T-helper 17 cell (primary cell): ENCODE results near the gene SKOR1. TPM values are rescaled to one million over a fixed set of nuclear protein-coding genes. Genes with fewer than 3 reads are reported as not detected.

Source experiments
- ATAC-seq: fragments of 150-1000 bp; cut with Tn5 transposase; 2 replicates; pipeline ENCODE4 v1.10.0; 2021; ENCODE audit warnings: mild to moderate bottlenecking, moderate library complexity
- DNase-seq, 3 donors: peaks; one replicate each; pipeline versions ENCODE4 v3.0.0 to v3.0.0-alpha.2; 2020 to 2021
- H3K9me3 ChIP-seq: one replicate; pipeline ENCODE4 v1.7.0; 2013; ENCODE audit warnings: low read length, mild to moderate bottlenecking; ENCODE audit not compliant: control insufficient read depth, poor library complexity, severe bottlenecking
- H3K27ac Mint-ChIP-seq: one replicate; pipeline ENCODE4 v1.8.0; 2022; ENCODE audit warnings: mild to moderate bottlenecking, moderate library complexity, mixed read lengths
- H3K27me3 Mint-ChIP-seq: one replicate; pipeline ENCODE4 v1.8.0; 2022; ENCODE audit warnings: mixed read lengths
- H3K36me3 Mint-ChIP-seq: one replicate; pipeline ENCODE4 v1.8.0; 2022; ENCODE audit warnings: low read depth, mixed read lengths
- H3K4me1 Mint-ChIP-seq: one replicate; pipeline ENCODE4 v1.8.0; 2022; ENCODE audit warnings: mild to moderate bottlenecking, mixed read lengths
- H3K4me3 Mint-ChIP-seq: one replicate; pipeline ENCODE4 v1.8.0; 2022; ENCODE audit warnings: mild to moderate bottlenecking, moderate library complexity, mixed read lengths
- total RNA-seq, 4 donors: library from RNA in 2 of 4; stranded (reverse) in 2 of 4; gene quantifications; one replicate each; pipeline ENCODE4 v1.2.3 and lab custom pipeline; 2022 to 2026

Gene SKOR1
- total RNA-seq, 2 donors from 2014 or later = 2.2 to 2.7 TPM

DNA sequence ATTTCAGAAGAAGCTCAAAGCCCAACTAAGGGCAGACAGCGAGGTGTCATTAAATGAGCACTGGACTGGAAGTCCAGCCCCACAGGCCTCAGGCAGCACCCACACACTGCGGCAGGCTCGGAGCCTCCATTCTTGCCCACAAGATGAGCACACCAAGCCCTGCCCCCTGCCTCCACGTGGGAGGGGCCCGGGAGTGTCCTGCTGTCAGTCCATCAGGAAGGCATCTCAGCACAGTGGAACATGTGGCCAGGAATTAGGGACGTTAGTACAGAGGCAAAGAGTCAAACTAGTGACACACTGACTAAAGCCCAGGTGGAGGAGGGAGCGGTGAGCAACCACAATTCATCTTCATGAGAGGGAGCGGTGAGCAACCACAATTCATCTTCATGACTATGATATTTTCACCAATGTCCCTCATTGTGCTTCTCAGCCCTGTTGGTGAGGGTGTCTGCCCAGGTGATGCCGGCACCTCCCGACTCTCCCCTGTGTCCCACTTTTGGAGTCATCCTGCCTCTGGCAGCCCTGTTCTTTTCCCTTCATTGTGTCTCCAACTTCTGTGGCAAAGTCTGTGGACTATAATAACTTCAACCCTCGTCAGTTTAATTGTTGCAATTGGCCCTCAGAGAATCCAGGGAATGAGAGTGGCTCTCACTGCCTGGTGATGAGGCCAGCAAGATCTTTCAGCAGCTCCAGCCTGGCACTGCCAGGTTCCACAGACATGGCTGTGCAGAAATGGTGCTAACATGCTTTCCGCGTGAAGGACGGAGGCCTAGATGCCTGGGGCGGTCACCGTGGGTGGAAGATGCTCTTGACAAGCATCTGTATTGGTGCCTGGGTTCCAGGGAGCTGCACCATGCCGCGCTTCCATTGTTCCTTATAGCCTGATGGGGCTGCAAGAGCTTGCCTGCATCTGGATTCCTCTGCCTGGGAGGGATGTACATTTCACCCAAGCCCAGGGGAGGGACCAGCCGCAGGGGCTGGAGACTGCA is 23.1 kb upstream of the SKOR1 start:
- Mint-ChIP-seq H3K4me1 (peaks cover 2% of the 10 kb centered on the region), H3K27ac (no peak overlapping the region), H3K27me3 (no peaks in the 10 kb centered on the region), H3K36me3 (no peaks in the 10 kb centered on the region), H3K4me3 (no peak overlapping the region)
- H3K9me3 ChIP-seq = no peaks in the 10 kb centered on the region
- ATAC-seq (no peak), DNase-seq (no peak)

- no peak for ATAC-seq
- DNase-seq = no peak
- Mint-ChIP-seq H3K36me3 (peaks cover 4% of the 10 kb centered on the region), H3K27ac (no peak overlapping the region), H3K27me3 (no peaks in the 10 kb centered on the region), H3K4me1 (peaks cover 5% of the 10 kb centered on the region), H3K4me3 (no peak overlapping the region)
- no peaks in the 10 kb centered on the region for H3K9me3 ChIP-seq
These were observed 22.0 kb upstream of the SKOR1 start for GRCh38 chr15:67803299-67803698.

- H3K36me3 Mint-ChIP-seq = peaks cover 4% of the 10 kb centered on the region
- H3K4me3 Mint-ChIP-seq = no peak overlapping the region
- H3K27ac Mint-ChIP-seq = no peak overlapping the region
- no peaks in the 10 kb centered on the region for H3K9me3 ChIP-seq
- no peak for DNase-seq
- H3K4me1 Mint-ChIP-seq = peaks cover 5% of the 10 kb centered on the region
- no peak for ATAC-seq
- no peaks in the 10 kb centered on the region for H3K27me3 Mint-ChIP-seq
These were observed 21.1 kb upstream of the SKOR1 start for GRCh38 chr15:67803996-67804843.

GRCh38 chr15:67805008-67805665 is 20.2 kb upstream of the SKOR1 start:
- Mint-ChIP-seq H3K27ac (no peak overlapping the region), H3K4me1 (peaks cover 5% of the 10 kb centered on the region), H3K4me3 (no peak overlapping the region), H3K36me3 (peaks cover 4% of the 10 kb centered on the region), H3K27me3 (no peaks in the 10 kb centered on the region)
- H3K9me3 ChIP-seq = no peaks in the 10 kb centered on the region
- ATAC-seq = no peak
- no peak for DNase-seq

DNA sequence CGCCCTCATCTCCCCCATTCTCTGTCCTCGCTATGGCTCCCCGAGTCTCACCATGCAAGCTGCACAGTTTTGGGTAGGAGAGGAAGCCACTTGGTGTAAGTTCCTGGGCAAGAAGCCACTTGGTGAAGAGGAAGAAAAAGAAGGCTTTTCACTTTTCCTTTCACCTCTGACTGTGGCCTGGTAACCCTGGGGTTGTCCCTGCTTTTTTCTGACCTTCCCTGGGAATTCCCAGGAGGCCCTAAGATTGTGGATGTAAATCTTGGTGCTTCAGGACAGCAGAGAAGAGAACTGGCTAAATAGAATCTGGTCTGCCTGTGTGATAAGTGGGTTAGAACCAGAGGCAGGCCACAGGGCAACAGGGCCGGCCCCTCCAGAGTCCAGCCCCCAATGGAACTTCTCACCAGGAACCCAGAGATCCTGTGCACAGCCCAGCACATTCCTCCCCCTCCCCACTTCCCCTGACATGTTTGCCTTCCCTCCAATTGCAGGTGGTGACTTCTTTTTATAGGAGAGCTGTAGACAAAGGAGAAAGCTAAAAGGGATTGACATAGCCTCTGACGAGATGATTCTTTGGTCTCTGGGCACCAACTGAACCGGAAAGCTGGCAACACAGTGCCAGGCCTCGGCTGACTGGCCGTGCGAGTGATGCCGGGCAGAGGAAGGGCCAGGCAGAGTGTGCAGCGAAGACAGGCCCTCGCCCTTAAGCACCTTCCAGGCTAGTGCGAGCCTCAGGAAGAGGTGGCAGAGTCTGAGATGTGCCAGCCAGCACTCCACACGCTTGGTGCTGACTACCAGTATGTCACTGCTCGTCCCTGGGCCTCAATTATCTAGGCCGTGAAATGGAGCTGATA is 19.4 kb upstream of the SKOR1 start:
- no peak overlapping the region for H3K4me3 Mint-ChIP-seq
- no peak overlapping the region for H3K27ac Mint-ChIP-seq
- no peaks in the 10 kb centered on the region for H3K9me3 ChIP-seq
- peaks cover 4% of the 10 kb centered on the region for H3K36me3 Mint-ChIP-seq
- no peaks in the 10 kb centered on the region for H3K27me3 Mint-ChIP-seq
- DNase-seq = no peak
- H3K4me1 Mint-ChIP-seq = peaks cover 5% of the 10 kb centered on the region
- ATAC-seq = no peak

- DNase-seq = no peak
- Mint-ChIP-seq H3K27ac (no peak overlapping the region), H3K36me3 (peaks cover 4% of the 10 kb centered on the region), H3K4me1 (peaks cover 5% of the 10 kb centered on the region), H3K27me3 (no peaks in the 10 kb centered on the region), H3K4me3 (no peak overlapping the region)
- no peaks in the 10 kb centered on the region for H3K9me3 ChIP-seq
- no peak for ATAC-seq
These were observed 18.8 kb upstream of the SKOR1 start for GRCh38 chr15:67806536-67806935.

DNA sequence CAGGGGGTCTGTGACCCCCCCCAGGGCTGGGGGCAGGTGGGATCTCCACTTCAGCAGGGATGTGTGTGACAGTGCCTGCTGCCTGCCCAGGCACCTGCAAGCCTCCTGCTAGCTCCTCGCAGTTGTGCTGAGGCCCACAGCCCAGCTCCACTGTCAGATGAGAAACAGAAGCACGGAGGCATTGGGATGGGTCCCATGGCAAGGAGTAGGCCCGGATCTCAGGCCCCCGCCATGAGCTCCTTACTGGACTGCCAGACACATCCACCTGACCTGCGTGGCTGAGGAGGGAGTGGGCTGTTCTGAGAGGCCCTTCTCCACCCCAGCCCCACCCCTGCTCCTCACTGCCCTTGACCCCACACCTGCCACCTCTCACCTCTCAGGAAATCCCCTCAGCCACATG is 18.2 kb upstream of the SKOR1 start:
- H3K27ac Mint-ChIP-seq = no peak overlapping the region
- peaks cover 5% of the 10 kb centered on the region for H3K4me1 Mint-ChIP-seq
- no peak overlapping the region for H3K4me3 Mint-ChIP-seq
- H3K36me3 Mint-ChIP-seq = peaks cover 6% of the 10 kb centered on the region
- no peaks in the 10 kb centered on the region for H3K27me3 Mint-ChIP-seq
- no peaks in the 10 kb centered on the region for H3K9me3 ChIP-seq
- no peak for ATAC-seq
- DNase-seq = no peak

DNA sequence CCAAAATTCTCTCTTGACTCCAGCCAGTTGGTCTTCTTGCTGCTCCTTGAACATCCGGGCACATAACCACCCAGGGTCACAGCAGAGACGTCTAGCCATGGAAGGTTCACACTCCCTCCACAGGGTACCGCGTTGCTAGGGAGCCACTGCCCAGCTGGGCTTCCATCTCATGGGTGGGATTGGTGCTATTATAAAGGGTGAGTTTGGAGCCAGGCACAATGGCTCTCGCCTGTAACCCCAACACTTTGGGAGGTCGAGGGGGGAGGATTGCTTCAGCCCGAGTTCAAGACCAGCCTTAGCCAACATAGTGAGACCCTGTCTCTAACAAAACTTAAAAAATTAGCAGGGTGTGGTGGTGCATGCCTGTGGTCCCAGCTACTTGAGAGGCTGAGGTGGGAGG is 17.5 kb upstream of the SKOR1 start:
- no peaks in the 10 kb centered on the region for H3K9me3 ChIP-seq
- Mint-ChIP-seq H3K4me1 (peaks cover 3% of the 10 kb centered on the region), H3K27me3 (no peaks in the 10 kb centered on the region), H3K27ac (no peak overlapping the region), H3K36me3 (peaks cover 6% of the 10 kb centered on the region), H3K4me3 (no peak overlapping the region)
- no peak for DNase-seq
- no peak for ATAC-seq

DNA sequence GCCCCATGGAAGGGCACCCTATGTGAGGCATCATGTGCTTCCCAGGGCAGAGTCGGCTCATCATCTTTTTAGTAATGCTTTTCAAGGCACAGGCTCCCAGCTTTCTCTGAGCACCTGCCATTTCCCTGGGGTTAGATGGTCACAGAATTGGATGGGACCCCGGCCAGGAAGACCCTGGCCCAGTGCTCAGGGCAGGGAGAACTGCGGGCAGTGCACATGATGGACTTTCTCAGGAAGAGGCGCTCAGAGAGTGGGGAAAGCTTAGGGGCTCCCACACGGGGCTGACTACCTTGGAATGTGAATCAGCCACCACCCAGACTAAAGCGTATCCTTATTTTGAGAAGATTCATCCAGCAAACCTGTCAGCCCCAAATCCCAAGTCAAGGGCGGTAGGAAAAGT is 16.5 kb upstream of the SKOR1 start:
- Mint-ChIP-seq H3K27me3 (no peaks in the 10 kb centered on the region), H3K36me3 (peaks cover 8% of the 10 kb centered on the region), H3K4me3 (no peak overlapping the region), H3K4me1 (peaks cover 6% of the 10 kb centered on the region), H3K27ac (peak overlapping the region; percentile 79)
- no peak for ATAC-seq
- no peaks in the 10 kb centered on the region for H3K9me3 ChIP-seq
- no peak for DNase-seq

DNA sequence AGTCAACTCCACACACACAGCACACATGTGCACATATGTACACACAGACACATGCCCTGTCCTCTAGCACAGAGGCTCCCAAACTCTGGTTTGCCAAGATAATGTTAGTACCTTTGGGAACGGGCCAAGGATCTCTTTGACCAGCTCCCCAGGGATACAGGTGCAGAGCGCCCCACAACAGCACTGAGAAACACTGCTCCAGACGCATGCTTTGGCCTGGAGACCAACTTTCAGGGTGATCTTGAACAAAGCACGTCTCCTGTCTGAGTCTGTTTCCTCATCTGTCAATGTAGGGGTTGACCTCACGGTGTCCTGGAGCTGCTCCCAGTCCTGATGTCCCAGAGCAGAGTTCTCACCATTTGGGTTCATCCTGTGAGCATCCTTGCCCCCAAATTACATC is 15.9 kb upstream of the SKOR1 start:
- Mint-ChIP-seq H3K36me3 (peaks cover 8% of the 10 kb centered on the region), H3K27ac (no peak overlapping the region), H3K27me3 (no peaks in the 10 kb centered on the region), H3K4me3 (no peak overlapping the region), H3K4me1 (peaks cover 6% of the 10 kb centered on the region)
- DNase-seq (no peak), ATAC-seq (no peak)
- H3K9me3 ChIP-seq = no peaks in the 10 kb centered on the region

- H3K4me3 Mint-ChIP-seq = no peak overlapping the region
- H3K27ac Mint-ChIP-seq = no peak overlapping the region
- ATAC-seq (no peak), DNase-seq (no peak)
- H3K27me3 Mint-ChIP-seq = no peaks in the 10 kb centered on the region
- peaks cover 6% of the 10 kb centered on the region for H3K4me1 Mint-ChIP-seq
- H3K9me3 ChIP-seq = no peaks in the 10 kb centered on the region
- peaks cover 8% of the 10 kb centered on the region for H3K36me3 Mint-ChIP-seq
These were observed 15.4 kb upstream of the SKOR1 start for GRCh38 chr15:67809866-67810265.

DNA sequence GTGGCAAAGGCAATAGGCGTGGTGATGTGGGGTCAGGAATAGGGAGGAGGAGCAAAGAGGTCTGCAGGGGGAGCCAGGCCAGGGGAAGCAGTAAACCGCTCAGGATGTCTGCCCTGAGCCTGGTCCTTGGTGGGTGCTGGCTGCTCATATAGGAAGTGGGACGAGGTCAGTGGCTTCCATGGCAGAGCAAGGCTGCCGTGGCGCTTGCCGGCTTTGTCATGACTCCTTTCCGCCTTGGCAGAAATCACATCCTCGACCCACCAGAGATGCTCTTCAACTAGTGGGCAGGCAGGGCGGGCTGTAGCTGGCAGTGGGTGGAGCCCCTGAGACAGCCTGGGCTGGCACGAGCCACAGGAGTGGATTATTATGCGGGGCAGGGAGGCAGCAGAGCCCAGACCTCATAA is 13.1 kb upstream of the SKOR1 start:
- H3K4me3 Mint-ChIP-seq = no peak overlapping the region
- H3K27me3 Mint-ChIP-seq = peaks cover 7% of the 10 kb centered on the region
- DNase-seq (no peak), ATAC-seq (no peak)
- H3K27ac Mint-ChIP-seq = no peak overlapping the region
- H3K4me1 Mint-ChIP-seq = peaks cover 6% of the 10 kb centered on the region
- H3K9me3 ChIP-seq = no peaks in the 10 kb centered on the region
- peaks cover 8% of the 10 kb centered on the region for H3K36me3 Mint-ChIP-seq
